H1 (cell line): ENCODE data around the gene MYO15A. TPM values are rescaled to one million over a fixed set of nuclear protein-coding genes. Genes with fewer than 3 reads are reported as not detected.

Experiments used
- CTCF ChIA-PET: fragments of 300-600 bp; sonication (Branson Sonifier 250); formaldehyde crosslinking; loops from one replicate; lab custom pipeline; 2021; ENCODE audit not compliant: partially characterized antibody; lab: Charles Lee
- POLR2A ChIA-PET: fragments of 300-600 bp; sonication (Branson Sonifier 250); formaldehyde crosslinking; loops from one replicate; lab custom pipeline; 2021; ENCODE audit warnings: inconsistent platforms; ENCODE audit not compliant: partially characterized antibody; lab: Charles Lee
- DNase-seq, 2 experiments: peaks; one replicate each; pipeline versions ENCODE4 v3.0.0 to v3.0.0-alpha.2; 2010 to 2022; ENCODE audit warnings: low spot score in 2 of 2, low read depth in 1 of 2, mixed read lengths in 1 of 2
- FAIRE-seq: peaks from 2 replicates; lab custom pipeline; 2011; peaks lifted over from hg19 to GRCh38; lab: Jason Lieb, UNC
- H2AFZ ChIP-seq: 2 replicates; pipeline ENCODE4 v1.8.1; 2012; ENCODE audit warnings: low read length, inconsistent platforms
- H2AK5ac ChIP-seq: 2 replicates; pipeline ENCODE4 v1.6.1; 2013; ENCODE audit warnings: low read depth, low read length
- H2BK120ac ChIP-seq: replicated peaks from 2 replicates; pipeline ENCODE3; 2013; ENCODE audit warnings: low read depth, low read length, inconsistent platforms
- H2BK12ac ChIP-seq: 2 replicates; pipeline ENCODE4 v1.6.1; 2013; ENCODE audit warnings: low read depth, low read length
- H2BK15ac ChIP-seq: 2 replicates; pipeline ENCODE4 v1.6.1; 2013; ENCODE audit warnings: low read length
- H2BK20ac ChIP-seq: 2 replicates; pipeline ENCODE4 v1.6.1; 2013; ENCODE audit warnings: low read length
- H2BK5ac ChIP-seq: 2 replicates; pipeline ENCODE4 v1.6.1; 2013; ENCODE audit warnings: low read depth, low read length
- H3K14ac ChIP-seq: 2 replicates; pipeline ENCODE4 v1.6.1; 2013; ENCODE audit warnings: inconsistent platforms; ENCODE audit not compliant: insufficient read length
- H3K18ac ChIP-seq: 2 replicates; pipeline ENCODE4 v1.6.1; 2013; ENCODE audit warnings: low read length; ENCODE audit errors: extremely low read depth
- H3K23ac ChIP-seq: 2 replicates; pipeline ENCODE4 v1.6.1; 2013; ENCODE audit warnings: inconsistent platforms; ENCODE audit not compliant: insufficient read length
- H3K23me2 ChIP-seq: 2 replicates; pipeline ENCODE4 v1.6.1; 2013; ENCODE audit warnings: low read depth, low read length
- H3K27ac ChIP-seq: 2 replicates; pipeline ENCODE4 v1.6.1; 2011; ENCODE audit warnings: low read depth, low read length, inconsistent platforms
- H3K27me3 ChIP-seq, 4 experiments: replicated peaks in 1 of 4; 1 replicate in 1 of 4; 2 replicates in 3 of 4; pipeline versions ENCODE4 v1.6.1 to v1.8.1; 2011 to 2013; ENCODE audit warnings: low read length in 3 of 4, mild to moderate bottlenecking in 3 of 4, inconsistent platforms in 2 of 4, mixed read lengths in 2 of 4, moderate library complexity in 1 of 4; ENCODE audit not compliant: control insufficient read depth in 3 of 4, insufficient read depth in 3 of 4; ENCODE audit errors: extremely low read depth in 1 of 4
- H3K36me3 ChIP-seq, 4 experiments: 2 replicates each; pipeline versions ENCODE4 v1.6.1 to v1.8.1; 2011 to 2013; ENCODE audit warnings: mild to moderate bottlenecking in 4 of 4, low read length in 3 of 4, moderate library complexity in 2 of 4, control low read depth in 1 of 4, inconsistent platforms in 1 of 4; ENCODE audit not compliant: insufficient read depth in 4 of 4, control insufficient read depth in 2 of 4
- H3K4ac ChIP-seq: replicated peaks from 2 replicates; pipeline ENCODE3; 2013; ENCODE audit warnings: low read length, low read depth, mixed read lengths, inconsistent platforms; ENCODE audit not compliant: insufficient read length
- H3K4me1 ChIP-seq, 4 experiments: replicated peaks in 1 of 4; 1 replicate in 1 of 4; 2 replicates in 3 of 4; pipeline versions ENCODE4 v1.6.1 to v1.8.1; 2011 to 2013; ENCODE audit warnings: low read length in 3 of 4, inconsistent platforms in 2 of 4, mixed read lengths in 1 of 4; ENCODE audit not compliant: insufficient read depth in 4 of 4, control insufficient read depth in 3 of 4
- H3K4me2 ChIP-seq, 2 experiments: 2 replicates each; pipeline versions ENCODE4 v1.6.1 to v1.8.1; 2011 to 2013; ENCODE audit warnings: low read depth in 2 of 2, low read length in 2 of 2, control low read depth in 1 of 2, inconsistent platforms in 1 of 2, mild to moderate bottlenecking in 1 of 2; ENCODE audit not compliant: insufficient read depth in 1 of 2
- H3K4me3 ChIP-seq, 4 experiments: fragments of 200-600, 300-600 bp in 1 of 4; sonication (generic), shearing (Covaris generic), sonication (Bioruptor Twin) in 1 of 4; 2 replicates each; pipeline versions ENCODE4 v1.5.1 to v1.8.1; 2011 to 2016; ENCODE audit warnings: low read length in 4 of 4, low read depth in 3 of 4, control low read depth in 2 of 4, inconsistent platforms in 2 of 4, mild to moderate bottlenecking in 2 of 4, mixed read lengths in 1 of 4, moderate library complexity in 1 of 4; ENCODE audit not compliant: insufficient read depth in 2 of 4; ENCODE audit errors: extremely low read depth in 1 of 4
- H3K56ac ChIP-seq: replicated peaks from 2 replicates; pipeline ENCODE3; 2013; ENCODE audit warnings: low read depth, mild to moderate bottlenecking, mixed read lengths, low read length, inconsistent platforms; ENCODE audit not compliant: insufficient read length
- H3K79me1 ChIP-seq: 2 replicates; pipeline ENCODE4 v1.6.1; 2013; ENCODE audit warnings: low read depth, low read length, control low read depth
- H3K79me2 ChIP-seq, 2 experiments: 2 replicates each; pipeline versions ENCODE4 v1.6.1 to v1.8.1; 2012 to 2013; ENCODE audit warnings: low read length in 2 of 2, mild to moderate bottlenecking in 2 of 2, inconsistent platforms in 1 of 2; ENCODE audit not compliant: insufficient read depth in 2 of 2, control insufficient read depth in 1 of 2
- H3K9ac ChIP-seq, 4 experiments: replicated peaks in 1 of 4; 1 replicate in 1 of 4; 2 replicates in 3 of 4; pipeline versions ENCODE4 v1.6.1 to v1.8.1; 2011 to 2013; ENCODE audit warnings: low read depth in 3 of 4, low read length in 3 of 4, control low read depth in 2 of 4, mild to moderate bottlenecking in 2 of 4, moderate library complexity in 2 of 4, inconsistent platforms in 1 of 4; ENCODE audit errors: extremely low read depth in 1 of 4
- H3K9me3 ChIP-seq, 2 experiments: 2 replicates each; pipeline versions ENCODE4 v1.6.1 to v1.8.1; 2012 to 2013; ENCODE audit warnings: mild to moderate bottlenecking in 2 of 2, moderate library complexity in 2 of 2, control low read depth in 1 of 2, inconsistent platforms in 1 of 2, low read depth in 1 of 2, low read length in 1 of 2, mixed read lengths in 1 of 2; ENCODE audit not compliant: insufficient read depth in 2 of 2
- H4K20me1 ChIP-seq, 2 experiments: replicated peaks in 1 of 2; 2 replicates each; pipeline versions ENCODE3 to v1.8.1; 2011 to 2013; ENCODE audit warnings: inconsistent platforms in 2 of 2, low read length in 2 of 2, mild to moderate bottlenecking in 1 of 2; ENCODE audit not compliant: insufficient read depth in 2 of 2, control insufficient read depth in 1 of 2
- H4K5ac ChIP-seq: 2 replicates; pipeline ENCODE4 v1.6.1; 2013; ENCODE audit warnings: low read length, low read depth, mixed read lengths, inconsistent platforms; ENCODE audit not compliant: insufficient read length
- H4K8ac ChIP-seq: 2 replicates; pipeline ENCODE4 v1.8.0; 2013; ENCODE audit warnings: mild to moderate bottlenecking, moderate library complexity, low read length, inconsistent platforms; ENCODE audit not compliant: insufficient read depth; ENCODE audit errors: extremely low read depth
- H4K91ac ChIP-seq: replicated peaks from 2 replicates; pipeline ENCODE3; 2013; ENCODE audit warnings: low read length, mixed read lengths, inconsistent platforms; ENCODE audit not compliant: insufficient read length
- ASH2L ChIP-seq: fragments of 200-600, 300-600 bp; sonication (generic); IDR thresholded peaks from one replicate; pipeline ENCODE4 v1.7.1; 2017; ENCODE audit warnings: low read length
- CEBPB ChIP-seq: IDR thresholded peaks from 2 replicates; pipeline ENCODE4 v1.6.1; 2012; ENCODE audit warnings: low read depth, low read length
- EP300 ChIP-seq, 2 experiments: IDR thresholded peaks; 1 replicate in 1 of 2; 2 replicates in 1 of 2; pipeline ENCODE4 v1.6.1; 2011 to 2012; ENCODE audit warnings: low read depth in 2 of 2, low read length in 2 of 2, mild to moderate bottlenecking in 2 of 2, borderline replicate concordance in 1 of 2, inconsistent platforms in 1 of 2, moderate library complexity in 1 of 2
- HDAC2 ChIP-seq, 2 experiments: fragments of 300-600 bp in 1 of 2; sonication (generic) in 1 of 2; IDR thresholded peaks; 2 replicates each; pipeline ENCODE4 v1.6.1; 2011 to 2012; ENCODE audit warnings: low read depth in 2 of 2, low read length in 2 of 2, mild to moderate bottlenecking in 2 of 2, moderate library complexity in 2 of 2, borderline replicate concordance in 1 of 2, inconsistent platforms in 1 of 2
- JUND ChIP-seq: IDR thresholded peaks from 2 replicates; pipeline ENCODE4 v1.6.1; 2011; ENCODE audit warnings: mild to moderate bottlenecking, improper control_type of control experiment, low read length
- KDM5A ChIP-seq: fragments of 200-600 bp; IDR thresholded peaks from 2 replicates; pipeline ENCODE4 v1.7.1; 2012; ENCODE audit warnings: mild to moderate bottlenecking, low read length, inconsistent platforms, mixed read lengths
- POLR2A ChIP-seq, 2 experiments: IDR thresholded peaks; 1 replicate in 1 of 2; 2 replicates in 1 of 2; pipeline ENCODE4 v1.6.1; 2011; ENCODE audit warnings: low read depth in 2 of 2, low read length in 2 of 2, mild to moderate bottlenecking in 2 of 2; ENCODE audit errors: control extremely low read depth in 1 of 2
- TAF7 ChIP-seq: optimal IDR thresholded peaks from 2 replicates; pipeline ENCODE3; 2011; ENCODE audit warnings: low read depth, mild to moderate bottlenecking, inconsistent platforms, low read length, moderate library complexity, borderline replicate concordance
- TCF12 ChIP-seq: IDR thresholded peaks from 2 replicates; pipeline ENCODE4 v1.6.1; 2011; ENCODE audit warnings: low read depth, mild to moderate bottlenecking, low read length
- WGBS, 2 experiments: shearing (Covaris generic) in 1 of 2; methylation state at CpG; one replicate each; pipeline versions ENCODE4 v1.1.6 to v1.1.7; 2013 to 2015; ENCODE audit warnings: low lambda C conversion rate in 2 of 2, mixed read lengths in 2 of 2, inconsistent platforms in 1 of 2, low coverage in 1 of 2, missing lambda C conversion rate in 1 of 2; ENCODE audit not compliant: insufficient replicate concordance in 2 of 2, insufficient coverage in 1 of 2, insufficient read length in 1 of 2; ENCODE audit errors: extremely low coverage in 1 of 2, missing lambda C conversion rate in 1 of 2; 5-methylcytosine and 5-hydroxymethylcytosine counted together
- polyA plus RNA-seq, 7 experiments: library from polyadenylated mRNA; depleted of rRNA in 3 of 7; stranded (reverse) in 5 of 7; unstranded in 2 of 7; fragments of >200 nt in 5 of 7; fragments of 200-250 nt in 2 of 7; gene quantifications; 1 replicate in 5 of 7; 2 replicates in 1 of 7; 4 replicates in 1 of 7; pipeline versions ENCODE4 v1.2.1 to v1.2.3, GENCODE V29; 2011 to 2013; ENCODE audit warnings: missing spikeins in 2 of 7, mixed read lengths in 2 of 7
- total RNA-seq: library from RNA; stranded (reverse); fragmentation: NEBNext Ultra II Directional; extraction: Animal tissue kit (Norgen Biotek cat#: 25700); gene quantifications from 2 replicates; pipeline ENCODE4 v1.2.1, GENCODE V29; 2021

Gene MYO15A
- total and polyA plus RNA-seq, 2 of the 8 experiments (the other 6 are each of a cell fraction or from before 2014, with no cell fraction given) = 1.6 to 4.2 TPM

GRCh38 chr17:18116078-18116477, 7.5 kb downstream of the MYO15A start:
- Histone ChIP-seq H4K8ac (no peak overlapping the region), H3K4me3 (no peak overlapping the region), H2BK20ac (no peak overlapping the region), H4K91ac (no peak overlapping the region), H3K18ac (no peak overlapping the region), H3K23me2 (no peaks in the 10 kb centered on the region), H2BK5ac (no peak overlapping the region), H3K56ac (no peak overlapping the region), H2AFZ (no peak overlapping the region), H2AK5ac (no peak overlapping the region), H3K27me3 (no peaks in the 10 kb centered on the region), H2BK120ac (no peak overlapping the region), H2BK15ac (0 out of 2 replicates have a peak overlapping the region, but pooled peaks have one; percentile 16), H3K4me2 (no peak overlapping the region), H3K36me3 (peaks cover 0 to 4% (median 0%) of the 10 kb centered on the region in 4 experiments; a peak in 1 of 8 replicates), H4K20me1 (no peaks in the 10 kb centered on the region), H3K4ac (no peak overlapping the region), H2BK12ac (no peak overlapping the region)
- no peak for DNase-seq
- TF ChIP-seq TAF7 = no peak
- no peak for TF ChIP-seq ASH2L
- TF ChIP-seq POLR2A (IDR thresholded peaks at IDR 0.05; ENCODE audit: control extremely low read depth in 1 of 2, low read depth in 2 of 2, low read length in 2 of 2) = no peak
- TF ChIP-seq HDAC2 (IDR thresholded peaks at IDR 0.05; ENCODE audit: borderline replicate concordance in 1 of 2, low read depth in 2 of 2, low read length in 2 of 2) = no peak
- no peak for TF ChIP-seq TCF12
- no peak for TF ChIP-seq KDM5A
- TF ChIP-seq EP300 (IDR thresholded peaks at IDR 0.05; ENCODE audit: borderline replicate concordance in 1 of 2, low read depth in 2 of 2, low read length in 2 of 2) = no peak
- TF ChIP-seq JUND = no peak
- no peak for TF ChIP-seq CEBPB
- TF ChIP-seq, all 59 proteins: peak for 0
- H3K4me1 ChIP-seq = peaks cover 0 to 7% (median 3%) of the 10 kb centered on the region in 4 experiments; a peak in 3 of 7 replicates
- H4K5ac ChIP-seq = no peak overlapping the region
- CTCF ChIA-PET = interaction anchor here (0.9 to 2.7 kb wide), 2 partner anchors 22 to 25 kb away, joined by 3 to 18 read pairs; no protein-coding TSS in a partner anchor
- H3K14ac ChIP-seq = no peak overlapping the region
- no peaks in the 10 kb centered on the region for H3K79me1 ChIP-seq
- H3K9me3 ChIP-seq = peaks cover 10 to 24% of the 10 kb centered on the region in 2 experiments
- WGBS, 2 experiments = 91% methylated on average over 5 of the region's 5 CpGs; no CpG with 5 or more reads in 1 of the 2 experiments
- H3K27ac ChIP-seq = no peak overlapping the region
- H3K79me2 ChIP-seq = no peaks in the 10 kb centered on the region
- FAIRE-seq = no peak
- POLR2A ChIA-PET = interaction anchor here (0.7 to 4.4 kb wide), 3 partner anchors 11 to 23 kb away, joined by 3 to 17 read pairs (median 3); no protein-coding TSS in a partner anchor
- H3K9ac ChIP-seq = no peak overlapping the region
- no peak overlapping the region for H3K23ac ChIP-seq
